Activated T-cell treated with anti-CD3 and anti-CD28 coated beads, Interleukin-2, amount 50 U/mL, for 48 hours (primary cell): ENCODE results near the gene CDHR2.

Source experiments
- DNase-seq, 2 experiments: peaks; one replicate each; pipeline ENCODE4 v3.0.0-alpha.2; 2020

CDHR2 gene, protein sequence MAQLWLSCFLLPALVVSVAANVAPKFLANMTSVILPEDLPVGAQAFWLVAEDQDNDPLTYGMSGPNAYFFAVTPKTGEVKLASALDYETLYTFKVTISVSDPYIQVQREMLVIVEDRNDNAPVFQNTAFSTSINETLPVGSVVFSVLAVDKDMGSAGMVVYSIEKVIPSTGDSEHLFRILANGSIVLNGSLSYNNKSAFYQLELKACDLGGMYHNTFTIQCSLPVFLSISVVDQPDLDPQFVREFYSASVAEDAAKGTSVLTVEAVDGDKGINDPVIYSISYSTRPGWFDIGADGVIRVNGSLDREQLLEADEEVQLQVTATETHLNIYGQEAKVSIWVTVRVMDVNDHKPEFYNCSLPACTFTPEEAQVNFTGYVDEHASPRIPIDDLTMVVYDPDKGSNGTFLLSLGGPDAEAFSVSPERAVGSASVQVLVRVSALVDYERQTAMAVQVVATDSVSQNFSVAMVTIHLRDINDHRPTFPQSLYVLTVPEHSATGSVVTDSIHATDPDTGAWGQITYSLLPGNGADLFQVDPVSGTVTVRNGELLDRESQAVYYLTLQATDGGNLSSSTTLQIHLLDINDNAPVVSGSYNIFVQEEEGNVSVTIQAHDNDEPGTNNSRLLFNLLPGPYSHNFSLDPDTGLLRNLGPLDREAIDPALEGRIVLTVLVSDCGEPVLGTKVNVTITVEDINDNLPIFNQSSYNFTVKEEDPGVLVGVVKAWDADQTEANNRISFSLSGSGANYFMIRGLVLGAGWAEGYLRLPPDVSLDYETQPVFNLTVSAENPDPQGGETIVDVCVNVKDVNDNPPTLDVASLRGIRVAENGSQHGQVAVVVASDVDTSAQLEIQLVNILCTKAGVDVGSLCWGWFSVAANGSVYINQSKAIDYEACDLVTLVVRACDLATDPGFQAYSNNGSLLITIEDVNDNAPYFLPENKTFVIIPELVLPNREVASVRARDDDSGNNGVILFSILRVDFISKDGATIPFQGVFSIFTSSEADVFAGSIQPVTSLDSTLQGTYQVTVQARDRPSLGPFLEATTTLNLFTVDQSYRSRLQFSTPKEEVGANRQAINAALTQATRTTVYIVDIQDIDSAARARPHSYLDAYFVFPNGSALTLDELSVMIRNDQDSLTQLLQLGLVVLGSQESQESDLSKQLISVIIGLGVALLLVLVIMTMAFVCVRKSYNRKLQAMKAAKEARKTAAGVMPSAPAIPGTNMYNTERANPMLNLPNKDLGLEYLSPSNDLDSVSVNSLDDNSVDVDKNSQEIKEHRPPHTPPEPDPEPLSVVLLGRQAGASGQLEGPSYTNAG (N-terminal part only)

GRCh38 chr5:176548967-176549444 is at the start of gene CDHR2:
Gene CDHR2 (plus strand): TSS chr5:176549342. CDS start chr5:176565353, 16,011 bp downstream.
- no peak for DNase-seq

DNA sequence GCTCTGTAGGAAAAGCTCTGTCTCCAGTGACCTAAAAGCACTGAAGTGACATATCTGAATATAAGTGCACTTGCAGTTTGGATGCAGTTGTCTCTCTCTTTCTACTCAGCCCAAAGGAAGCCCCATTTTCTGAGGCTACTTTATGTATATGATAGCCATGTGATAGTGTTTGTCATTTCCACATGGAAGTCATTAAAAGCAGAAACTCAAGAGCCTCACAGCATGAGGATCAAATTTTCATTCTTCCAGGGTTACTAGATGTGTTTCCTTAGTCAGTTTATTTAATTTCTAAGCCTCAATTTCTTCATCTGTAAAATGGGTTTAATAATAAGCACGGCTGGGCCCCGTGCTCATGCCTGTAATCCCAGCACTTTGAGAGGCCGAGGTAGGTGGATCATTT is 48.6 kb upstream of the CDHR2 start:
- no peak for DNase-seq

GRCh38 chr5:176501333-176501732 is 47.8 kb upstream of the CDHR2 start:
- DNase-seq: no peak

DNA sequence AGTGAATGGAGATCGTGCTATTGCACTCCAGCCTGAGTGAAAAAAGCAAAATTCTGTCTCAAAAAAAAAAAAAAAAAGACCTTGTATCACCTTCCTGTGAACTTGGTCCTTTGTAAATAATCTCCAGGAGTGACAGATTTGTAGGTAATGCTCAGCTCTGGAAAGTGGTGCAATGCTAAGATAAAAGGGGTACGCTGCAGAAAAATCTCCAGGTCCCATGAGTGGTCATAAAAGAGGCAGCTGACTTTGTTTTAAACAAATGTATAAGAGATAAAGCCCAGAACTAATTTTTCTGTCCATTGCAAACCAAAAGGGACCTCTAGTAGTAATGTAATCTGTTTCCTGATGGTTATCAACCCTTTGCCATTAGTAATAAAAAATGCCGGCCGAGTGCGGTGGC is 45.6 kb upstream of the CDHR2 start:
- no peak for DNase-seq

- DNase-seq: no peak
These were observed 41.2 kb upstream of the CDHR2 start for GRCh38 chr5:176507911-176508310.

DNA sequence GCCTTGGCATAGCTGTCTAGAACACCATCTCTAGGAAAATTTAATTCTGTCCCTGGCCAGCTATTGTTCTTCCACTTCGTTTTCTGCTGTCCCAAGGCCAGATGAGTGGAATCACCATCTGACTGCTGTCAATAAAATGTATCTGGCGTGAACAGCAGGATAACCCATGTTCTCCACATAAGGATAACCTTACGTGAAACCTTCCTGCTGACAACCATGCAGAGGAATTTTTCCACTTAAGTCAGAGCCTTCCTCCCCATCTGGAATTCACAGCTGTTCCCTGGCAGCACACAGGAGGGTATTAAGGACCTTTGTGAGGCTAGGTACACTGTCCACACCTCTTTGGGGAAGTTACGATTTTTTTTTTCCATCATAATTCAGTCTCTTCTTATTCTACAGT is 40.5 kb upstream of the CDHR2 start:
- no peak for DNase-seq

GRCh38 chr5:176513788-176514187 is 35.4 kb upstream of the CDHR2 start:
- DNase-seq: no peak

DNA sequence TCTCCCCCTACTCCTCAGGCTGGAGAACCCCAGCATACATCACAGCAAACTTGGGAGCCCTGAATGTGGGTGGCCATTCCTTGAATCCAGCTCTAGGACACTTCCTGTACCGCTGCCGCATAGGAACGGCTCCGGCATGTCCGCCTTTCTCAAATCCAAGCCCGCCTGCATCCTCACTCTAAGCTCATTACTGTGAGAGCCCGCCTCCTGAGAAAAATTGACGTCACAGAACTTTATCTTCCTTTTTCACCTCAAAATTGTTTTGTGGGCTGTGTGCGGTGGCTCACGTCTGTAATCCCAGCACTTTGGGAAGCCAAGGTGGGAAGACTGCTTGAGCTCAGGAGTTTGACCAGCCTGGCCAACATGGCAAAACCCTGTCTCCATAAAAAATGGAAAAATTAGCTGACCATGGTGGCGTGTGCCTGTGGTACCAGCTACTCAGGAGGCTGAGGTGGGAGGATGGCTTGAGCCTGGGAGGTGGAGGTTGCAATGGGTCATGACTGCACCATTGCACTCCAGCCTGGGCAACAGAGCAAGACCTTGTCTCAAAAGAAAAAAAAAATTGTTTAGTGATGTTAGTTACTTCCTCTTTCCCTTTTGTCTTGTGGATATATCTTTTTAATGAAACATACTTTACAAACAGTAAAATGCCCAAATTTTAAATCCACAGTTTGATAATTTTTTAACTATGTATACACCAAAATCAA is 34.7 kb upstream of the CDHR2 start:
- no peak for DNase-seq

- DNase-seq: no peak
These were observed 33.7 kb upstream of the CDHR2 start for GRCh38 chr5:176515396-176515795.

DNA sequence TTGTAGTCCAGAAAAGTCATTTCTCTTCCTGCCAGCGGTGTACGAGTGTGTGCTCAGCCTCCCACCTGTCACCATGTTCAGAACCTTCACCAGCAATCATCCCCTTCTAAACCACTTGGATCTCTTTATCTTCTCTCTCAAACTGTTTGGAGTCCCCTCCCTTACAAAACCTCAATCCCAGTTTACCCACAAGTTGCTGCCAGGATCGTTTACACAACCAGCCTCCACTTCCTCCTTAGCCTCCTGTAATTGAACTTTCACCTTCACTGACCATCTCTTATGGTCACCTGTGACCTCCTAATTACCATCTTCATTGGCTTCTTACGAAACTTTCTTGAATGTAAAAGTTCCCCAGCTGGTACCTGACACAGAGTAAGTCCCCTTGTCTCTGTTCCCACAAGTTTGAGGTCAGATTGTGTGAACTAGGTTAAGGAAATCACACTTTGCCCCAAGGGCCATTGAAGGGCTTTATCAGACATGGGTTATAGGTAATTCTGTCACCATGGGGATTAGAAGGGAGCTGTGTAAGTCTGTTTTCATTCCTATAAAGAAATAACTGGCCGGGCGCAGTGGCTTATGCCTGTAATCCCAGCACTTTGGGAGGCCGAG is 32.0 kb upstream of the CDHR2 start:
- DNase-seq: no peak

- DNase-seq: no peak
These were observed 29.1 kb upstream of the CDHR2 start for GRCh38 chr5:176519810-176520720.

DNA sequence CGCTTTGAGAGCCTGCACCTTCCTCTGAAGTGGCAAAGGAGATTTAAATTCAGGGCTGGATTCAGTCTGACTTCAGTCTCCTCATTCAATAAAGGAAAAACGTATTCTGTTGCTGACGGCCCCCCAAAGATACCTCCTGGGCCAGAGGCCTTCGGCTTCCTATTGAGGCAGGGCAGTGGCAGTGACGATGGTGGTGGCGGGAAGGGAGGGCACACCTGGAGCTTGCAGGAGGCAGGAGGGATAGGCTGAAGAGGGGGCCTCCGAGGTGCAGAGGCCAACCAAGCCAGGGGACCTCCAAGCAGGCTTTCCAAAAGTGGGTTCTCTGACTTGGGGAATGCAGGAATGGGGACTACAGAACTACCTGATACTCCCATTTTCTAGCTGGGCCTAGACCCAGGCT is 27.9 kb upstream of the CDHR2 start:
- DNase-seq: no peak

DNA sequence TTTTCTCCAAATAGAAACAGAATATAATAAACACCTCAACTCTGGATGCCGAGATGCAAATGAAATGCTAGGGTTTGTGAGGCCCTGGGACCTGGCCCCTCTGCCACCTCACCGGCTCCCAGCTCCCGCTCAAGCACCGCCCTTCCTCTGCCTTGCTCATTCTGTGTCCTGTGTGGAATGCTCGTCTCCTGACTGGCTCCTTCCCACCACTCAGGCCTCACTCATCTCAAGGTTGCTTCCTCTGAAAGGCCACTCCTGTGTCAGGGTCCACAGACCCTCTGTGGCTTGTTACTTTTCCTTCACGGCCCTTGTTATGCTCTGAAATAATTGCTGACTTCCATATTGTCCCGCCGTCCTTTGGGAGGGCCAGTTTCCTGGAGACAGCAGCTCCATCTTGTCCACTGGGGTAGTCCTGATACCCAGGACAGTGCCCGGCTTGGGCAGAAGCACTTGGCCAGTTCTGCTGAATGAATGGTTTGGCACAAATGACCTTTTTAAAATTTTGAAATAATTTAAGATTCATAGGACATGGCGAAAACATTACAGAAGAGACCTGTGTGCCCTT is 27.4 kb upstream of the CDHR2 start:
- DNase-seq: no peak

DNA sequence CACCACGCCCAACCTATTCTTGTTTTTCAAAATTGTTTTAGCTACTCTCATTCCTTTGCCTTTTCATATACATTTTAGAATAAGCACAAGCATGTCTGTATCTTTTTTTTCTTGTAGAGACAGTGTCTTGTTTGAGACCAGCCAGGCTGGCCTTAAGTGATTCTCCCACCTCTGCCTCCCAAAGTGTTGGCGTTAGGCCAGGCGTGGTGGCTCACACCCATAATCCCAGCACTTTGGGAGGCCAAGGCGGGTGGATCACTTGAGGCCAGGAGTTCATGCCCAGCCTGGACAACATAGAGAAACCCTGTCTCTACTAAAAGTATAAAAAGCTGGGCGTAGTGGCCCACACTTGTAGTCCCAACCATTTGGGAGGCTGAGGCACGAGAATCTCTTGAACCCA is 25.0 kb upstream of the CDHR2 start:
- no peak for DNase-seq

- DNase-seq: no peak
These were observed 24.2 kb upstream of the CDHR2 start for GRCh38 chr5:176524987-176525386.

DNA sequence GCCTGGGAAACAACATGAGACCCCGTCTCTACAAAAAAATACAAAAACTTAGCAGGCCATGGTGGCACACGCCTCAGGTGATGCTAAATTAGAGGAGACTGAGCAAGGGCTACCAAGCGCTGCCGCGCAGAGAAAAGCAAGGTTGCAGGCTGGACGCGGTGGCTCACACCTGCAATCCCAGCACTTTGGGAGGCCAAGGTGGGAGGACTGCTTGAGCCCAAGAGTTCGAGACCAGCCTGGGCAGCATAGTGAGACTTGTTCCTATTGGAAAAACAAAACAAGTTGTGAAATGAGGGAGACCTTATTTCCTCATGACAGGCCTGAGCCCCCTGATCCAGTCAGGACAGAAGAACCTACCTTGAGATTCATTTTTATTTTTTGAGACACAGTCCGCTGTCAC is 23.5 kb upstream of the CDHR2 start:
- no peak for DNase-seq

- no peak for DNase-seq
These were observed 22.7 kb upstream of the CDHR2 start for GRCh38 chr5:176526462-176526861.

GRCh38 chr5:176527246-176528222 is 21.6 kb upstream of the CDHR2 start:
- DNase-seq: no peak

DNA sequence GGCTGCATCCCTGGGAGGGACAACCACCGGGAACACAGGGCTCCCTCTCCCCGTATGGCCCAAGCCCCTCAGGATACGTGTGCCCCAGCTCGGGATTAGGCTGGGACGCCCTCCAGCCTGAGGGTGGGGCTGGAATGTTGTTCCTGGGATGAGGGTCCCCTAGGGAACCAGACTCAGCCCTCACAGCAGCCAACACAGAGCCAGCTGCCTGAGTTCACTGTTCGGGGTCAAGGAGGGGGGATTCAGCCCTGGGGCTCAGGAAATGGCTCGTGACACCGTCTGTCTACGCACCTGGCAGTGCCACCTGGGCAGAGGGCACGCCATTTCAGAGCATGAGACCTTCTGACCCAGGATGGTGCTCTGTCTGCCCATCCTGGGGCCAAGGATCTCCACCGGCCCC is 20.8 kb upstream of the CDHR2 start:
- DNase-seq: no peak
